Measurements from ENCODE around the gene RNF214. TPM values are rescaled to one million over a fixed set of nuclear protein-coding genes. Genes with fewer than 3 reads are reported as not detected.

Gene RNF214
- polyA plus RNA-seq, 1 donor from 2014 or later, result 7.6 TPM

GRCh38 chr11:117199053-117199915 is 33.2 kb upstream of the RNF214 start, which contains the start of gene TAGLN:
TSS of gene TAGLN (plus strand) at chr11:117199370. CDS start at chr11:117203014, 3,644 bp downstream.
- H3K4me2 ChIP-seq (ENCODE audit: low read length), result no peak within 1 kb of the TSS
- no peaks in the 10 kb centered on the region for H3K36me3 ChIP-seq (ENCODE audit: insufficient read depth, low read length)
- no peaks in the 10 kb centered on the region for H3K79me2 ChIP-seq (replicated peaks; ENCODE audit: insufficient read depth, low read length)
- H3K4me3 ChIP-seq (ENCODE audit: low read length), result no peak within 1 kb of the TSS
- no peak for TF ChIP-seq MXI1 (conservative IDR thresholded peaks at IDR 0.05; ENCODE audit: poor library complexity, severe bottlenecking)
- no peak within 1 kb of the TSS for H3K9ac ChIP-seq (ENCODE audit: low read length)
- no peaks in the 10 kb centered on the region for H3K9me2 ChIP-seq (ENCODE audit: insufficient read depth, low read length)
- H4K20me1 ChIP-seq (ENCODE audit: insufficient read depth), result no peaks in the 10 kb centered on the region
- H3K27me3 ChIP-seq (ENCODE audit: insufficient read depth, low read depth, low read length), result no peaks in the 10 kb centered on the region
- no peaks in the 10 kb centered on the region for H3K9me3 ChIP-seq (ENCODE audit: low read length)
- no peak within 1 kb of the TSS for H2AFZ ChIP-seq (ENCODE audit: low read depth, low read length)
- no peak within 1 kb of the TSS for H3K27ac ChIP-seq (ENCODE audit: low read length)
- H3F3A ChIP-seq (ENCODE audit: insufficient read depth, low read length, poor library complexity, severe bottlenecking), result no peaks in the 10 kb centered on the region

DNA sequence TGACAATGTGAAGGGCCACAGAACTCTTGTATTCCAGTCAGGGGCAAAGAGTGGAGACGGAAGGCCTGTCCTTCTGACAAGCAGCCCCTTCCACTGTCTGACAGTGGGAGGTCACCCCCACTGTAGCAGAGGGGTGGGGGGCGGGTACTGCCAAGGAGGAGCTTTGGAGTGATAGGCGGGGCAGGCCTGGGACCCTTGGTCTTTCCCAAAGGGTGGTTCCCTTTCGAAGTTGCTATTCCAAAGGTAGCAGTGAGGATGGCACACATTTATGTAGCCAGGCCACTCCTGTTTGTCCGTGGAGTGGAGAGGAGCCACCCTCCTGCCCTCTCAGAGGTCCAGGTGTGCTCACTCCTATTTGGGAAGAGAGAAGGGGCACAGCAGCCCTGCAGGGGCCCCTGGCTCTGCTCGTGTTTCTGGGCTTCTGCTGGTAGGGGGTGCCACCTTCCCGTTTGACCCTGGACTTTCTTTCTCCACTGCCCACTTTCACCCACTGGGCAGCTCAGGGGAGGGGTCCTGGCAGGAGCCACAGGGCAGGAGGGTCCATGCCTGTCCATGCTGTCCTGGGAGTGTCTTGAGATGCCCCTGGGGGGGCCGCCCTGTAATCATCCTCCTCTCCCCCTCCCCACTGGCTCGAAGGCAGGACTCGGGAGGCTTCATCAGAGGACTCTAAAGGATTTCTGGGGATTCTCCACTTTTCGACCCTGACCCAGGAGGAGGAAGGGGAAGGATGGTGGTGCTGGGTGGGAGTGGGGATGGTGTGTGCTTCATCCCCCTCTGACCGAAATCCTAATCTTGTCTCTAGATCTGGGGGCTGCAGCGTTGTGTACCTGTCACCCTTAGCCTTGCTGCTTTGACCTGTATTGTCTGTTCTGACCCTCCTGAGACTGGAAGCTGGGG is 32.3 kb upstream of the RNF214 start:
- Histone ChIP-seq H3K9me2 (ENCODE audit: insufficient read depth, low read length) (no peaks in the 10 kb centered on the region), H3K9me3 (ENCODE audit: low read length) (no peaks in the 10 kb centered on the region), H4K20me1 (ENCODE audit: insufficient read depth) (no peaks in the 10 kb centered on the region), H3K9ac (ENCODE audit: low read length) (no peak overlapping the region), H3K27ac (ENCODE audit: low read length) (no peak overlapping the region), H3F3A (ENCODE audit: insufficient read depth, low read length, poor library complexity, severe bottlenecking) (no peaks in the 10 kb centered on the region), H3K4me2 (ENCODE audit: low read length) (no peak overlapping the region), H3K4me3 (ENCODE audit: low read length) (no peak overlapping the region), H2AFZ (ENCODE audit: low read depth, low read length) (no peak overlapping the region), H3K79me2 (replicated peaks; ENCODE audit: insufficient read depth, low read length) (no peaks in the 10 kb centered on the region), H3K36me3 (ENCODE audit: insufficient read depth, low read length) (no peaks in the 10 kb centered on the region), H3K27me3 (ENCODE audit: insufficient read depth, low read depth, low read length) (no peaks in the 10 kb centered on the region)
- TF ChIP-seq REST (IDR thresholded peaks at IDR 0.05; ENCODE audit: borderline replicate concordance), result no peak
- TF ChIP-seq MXI1 (conservative IDR thresholded peaks at IDR 0.05; ENCODE audit: poor library complexity, severe bottlenecking), result no peak
- TF ChIP-seq RAD21 (conservative IDR thresholded peaks at IDR 0.05), result no peak
- no peak for TF ChIP-seq TAF1 (IDR thresholded peaks at IDR 0.05; ENCODE audit: low read depth)
- TF ChIP-seq EP300 (conservative IDR thresholded peaks at IDR 0.05; ENCODE audit: poor library complexity, severe bottlenecking), result no peak
- no peak for TF ChIP-seq EZH2 (IDR thresholded peaks at IDR 0.05; ENCODE audit: borderline replicate concordance, insufficient read depth, low read length, poor library complexity, severe bottlenecking)
